IMR-90 (cell line): ENCODE measurements around the gene SLC35E2B. TPM values are rescaled to one million over a fixed set of nuclear protein-coding genes. Genes with fewer than 3 reads are reported as not detected.
"Not testable (repeated sequence)": the region's sequence is repeated elsewhere in the genome, so short reads cannot be mapped to it uniquely, and the experiment has no call there.

Experiments
- ATAC-seq: fragments of 200-7000 bp; cut with Tn5 transposase; 2 replicates; pipeline ENCODE4 v1.9.1; 2020; ENCODE audit warnings: low read depth, mild to moderate bottlenecking, moderate library complexity
- BruUV-seq: library from RNA; stranded (reverse); fragments of 400-500 nt; replicated peaks from 2 replicates; lab custom pipeline; 2021; lab: Mats Ljungman, UMichigan
- CTCF ChIA-PET: fragments of 300-600 bp; formaldehyde crosslinking; extraction: SDS; loops from one replicate; lab custom pipeline; 2021; ENCODE audit warnings: antibody characterized with exemption; lab: Yijun Ruan, JAX
- POLR2A ChIA-PET: fragments of 300-600 bp; sonication (Branson Sonifier 250); formaldehyde crosslinking; loops from one replicate; lab custom pipeline; 2022; ENCODE audit warnings: antibody characterized with exemption; ENCODE audit not compliant: unreplicated experiment; lab: Charles Lee
- DNase-seq: peaks from one replicate; pipeline ENCODE4 v3.0.0; 2013
- H2AFZ ChIP-seq: replicated peaks from 2 replicates; pipeline ENCODE3; 2013; ENCODE audit warnings: low read length, mild to moderate bottlenecking; ENCODE audit not compliant: poor library complexity
- H2AK5ac ChIP-seq: 2 replicates; pipeline ENCODE4 v1.6.1; 2013; ENCODE audit warnings: low read depth, low read length, inconsistent platforms
- H2AK9ac ChIP-seq: replicated peaks from 2 replicates; pipeline ENCODE3; 2013; ENCODE audit warnings: mild to moderate bottlenecking, low read depth, low read length, moderate library complexity; ENCODE audit not compliant: poor library complexity
- H2BK120ac ChIP-seq: 2 replicates; pipeline ENCODE4 v1.6.1; 2013; ENCODE audit warnings: low read depth, low read length, inconsistent platforms
- H2BK15ac ChIP-seq: 3 replicates; pipeline ENCODE4 v1.6.1; 2013; ENCODE audit warnings: low read depth, low read length, inconsistent platforms
- H2BK20ac ChIP-seq: 2 replicates; pipeline ENCODE4 v1.6.1; 2013; ENCODE audit warnings: low read depth, mild to moderate bottlenecking, inconsistent platforms, low read length, moderate library complexity
- H2BK5ac ChIP-seq: 2 replicates; pipeline ENCODE4 v1.6.1; 2013; ENCODE audit warnings: mild to moderate bottlenecking, low read depth, low read length, inconsistent platforms; ENCODE audit not compliant: poor library complexity, severe bottlenecking
- H3K14ac ChIP-seq: replicated peaks from 2 replicates; pipeline ENCODE4 v1.6.1; 2013; ENCODE audit warnings: low read depth, low read length, inconsistent platforms
- H3K18ac ChIP-seq: 2 replicates; pipeline ENCODE4 v1.6.1; 2013; ENCODE audit warnings: low read depth, low read length, control low read depth
- H3K23ac ChIP-seq: 2 replicates; pipeline ENCODE4 v1.6.1; 2013; ENCODE audit warnings: low read depth, low read length, inconsistent platforms
- H3K27ac ChIP-seq: 2 replicates; pipeline ENCODE4 v1.5.1; 2013; ENCODE audit warnings: mild to moderate bottlenecking, control low read depth, low read length; ENCODE audit not compliant: insufficient read depth
- H3K27me3 ChIP-seq: 2 replicates; pipeline ENCODE4 v1.6.1; 2013; ENCODE audit warnings: low read length; ENCODE audit not compliant: control insufficient read depth, insufficient read depth
- H3K36me3 ChIP-seq: 2 replicates; pipeline ENCODE4 v1.6.1; 2013; ENCODE audit warnings: low read length, mixed read lengths; ENCODE audit not compliant: control insufficient read depth, insufficient read depth
- H3K4ac ChIP-seq: 2 replicates; pipeline ENCODE4 v1.6.1; 2013; ENCODE audit warnings: low read depth, low read length, inconsistent platforms
- H3K4me1 ChIP-seq: 2 replicates; pipeline ENCODE4 v1.6.1; 2013; ENCODE audit warnings: low read length, mixed read lengths; ENCODE audit not compliant: control insufficient read depth, insufficient read depth
- H3K4me2 ChIP-seq: 2 replicates; pipeline ENCODE4 v1.6.1; 2013; ENCODE audit warnings: low read depth, mild to moderate bottlenecking, control low read depth, low read length, moderate library complexity
- H3K4me3 ChIP-seq: 2 replicates; pipeline ENCODE4 v1.5.1; 2013; ENCODE audit warnings: low read depth, mild to moderate bottlenecking, control low read depth, low read length, moderate library complexity; ENCODE audit not compliant: insufficient read depth
- H3K56ac ChIP-seq: 2 replicates; pipeline ENCODE4 v1.6.1; 2013; ENCODE audit warnings: low read length, inconsistent platforms; ENCODE audit not compliant: insufficient read depth; ENCODE audit errors: extremely low read depth
- H3K79me1 ChIP-seq, 2 experiments: 2 replicates each; pipeline ENCODE4 v1.6.1; 2013; ENCODE audit warnings: low read length in 2 of 2, inconsistent platforms in 1 of 2, low read depth in 1 of 2
- H3K9ac ChIP-seq: 2 replicates; pipeline ENCODE4 v1.6.1; 2013; ENCODE audit warnings: low read depth, low read length, control low read depth
- H3K9me1 ChIP-seq: 2 replicates; pipeline ENCODE4 v1.6.1; 2013; ENCODE audit warnings: low read length, inconsistent platforms; ENCODE audit not compliant: insufficient read depth
- H3K9me3 ChIP-seq: 2 replicates; pipeline ENCODE4 v1.6.1; 2013; ENCODE audit warnings: low read length; ENCODE audit not compliant: control insufficient read depth, insufficient read depth
- H4K20me1 ChIP-seq: 2 replicates; pipeline ENCODE4 v1.6.1; 2013; ENCODE audit warnings: low read length, inconsistent platforms; ENCODE audit not compliant: insufficient read depth
- H4K5ac ChIP-seq: 2 replicates; pipeline ENCODE4 v1.6.1; 2013; ENCODE audit warnings: mild to moderate bottlenecking, low read depth, low read length, control low read depth
- H4K8ac ChIP-seq, 2 experiments: 2 replicates each; pipeline ENCODE4 v1.6.1; 2013; ENCODE audit warnings: low read depth in 2 of 2, low read length in 2 of 2, control low read depth in 1 of 2, inconsistent platforms in 1 of 2
- H4K91ac ChIP-seq: 2 replicates; pipeline ENCODE4 v1.6.1; 2013; ENCODE audit warnings: low read depth, low read length, inconsistent platforms; ENCODE audit not compliant: insufficient read depth
- MXI1 ChIP-seq: IDR thresholded peaks from 2 replicates; pipeline ENCODE4 v1.6.1; 2012; ENCODE audit warnings: low read depth, mild to moderate bottlenecking, low read length, moderate library complexity, borderline replicate concordance
- WGBS, 2 experiments: methylation state at CpG; one replicate each; pipeline versions ENCODE4 v1.1.5 to v1.1.7; 2013; ENCODE audit warnings: missing lambda C conversion rate in 2 of 2; ENCODE audit not compliant: insufficient read length in 1 of 2; ENCODE audit errors: extremely low coverage in 2 of 2; 5-methylcytosine and 5-hydroxymethylcytosine counted together
- dilution Hi-C: fragments of 300-500 bp; cut with HindIII; formaldehyde crosslinking; loops from one replicate; pipeline ENCODE4 v1.14.3; 2018; ENCODE audit warnings: low sequenced_read_pairs; ENCODE audit not compliant: unreplicated experiment
- in situ Hi-C: fragments of 300-500 bp; cut with MboI; formaldehyde crosslinking; loops from 3 replicates; pipeline ENCODE4 v1.14.3; 2019; ENCODE audit warnings: low sequenced_read_pairs, inconsistent platforms, mixed read lengths
- intact Hi-C: fragments of 100-400 bp; cut with micrococcal nuclease; formaldehyde crosslinking; loops from 2 replicates; pipeline ENCODE4 v1.10.0; 2022
- polyA plus RNA-seq, 3 experiments: library from polyadenylated mRNA; depleted of rRNA; stranded (reverse); fragments of >200 nt; gene quantifications; 2 replicates each; pipeline ENCODE4 v1.2.3, GENCODE V29; 2012; ENCODE audit warnings: low replicate concordance in 1 of 3
- total RNA-seq: library from RNA; depleted of rRNA; stranded (reverse); fragments of >200 nt; gene quantifications from 2 replicates; pipeline ENCODE4 v1.2.3, GENCODE V29; 2012

Gene SLC35E2B
- total and polyA plus RNA-seq, 2 of the 4 experiments (the other 2 are of a cell fraction) = 14.9 to 30.2 TPM

- TF ChIP-seq MXI1 = no peak
Observed at GRCh38 chr1:1677718-1678580, 14.6 kb downstream of the SLC35E2B start (continued).

- in situ Hi-C loops, H3K27me3 ChIP-seq, H2AFZ ChIP-seq, H3K4ac ChIP-seq, H4K8ac ChIP-seq, H2BK15ac ChIP-seq, H2BK20ac ChIP-seq, DNase-seq, H2BK5ac ChIP-seq, H3K9me1 ChIP-seq, H3K4me1 ChIP-seq, H3K4me3 ChIP-seq, H3K23ac ChIP-seq, intact Hi-C loops, dilution Hi-C loops, H3K18ac ChIP-seq, BruUV-seq, H2AK5ac ChIP-seq, POLR2A ChIA-PET, H4K91ac ChIP-seq, H3K4me2 ChIP-seq, H3K9me3 ChIP-seq, H3K14ac ChIP-seq, H2AK9ac ChIP-seq, H3K9ac ChIP-seq, H3K56ac ChIP-seq, CTCF ChIA-PET, ATAC-seq, H3K27ac ChIP-seq, H2BK120ac ChIP-seq, H4K5ac ChIP-seq: not testable (repeated sequence)
- Histone ChIP-seq H3K36me3 (peaks cover 28% of the 10 kb centered on the region), H3K79me1 (peaks cover 11 to 36% of the 10 kb centered on the region in 2 experiments), H4K20me1 (peaks cover 14% of the 10 kb centered on the region)
- no CpG with 5 or more reads among the region's 21 CpGs for WGBS, 2 experiments
Observed at GRCh38 chr1:1676087-1676486, 16.5 kb downstream of the SLC35E2B start.

- H3K27ac ChIP-seq, H4K91ac ChIP-seq, H3K9ac ChIP-seq, DNase-seq, H3K27me3 ChIP-seq, H2BK15ac ChIP-seq, POLR2A ChIA-PET, H3K4me1 ChIP-seq, H3K56ac ChIP-seq, H3K4me2 ChIP-seq, intact Hi-C loops, H3K4me3 ChIP-seq, H4K5ac ChIP-seq, H2AFZ ChIP-seq, H2BK120ac ChIP-seq, H2BK20ac ChIP-seq, H2BK5ac ChIP-seq, H4K8ac ChIP-seq, ATAC-seq, H3K9me3 ChIP-seq, dilution Hi-C loops, in situ Hi-C loops, H3K18ac ChIP-seq, H3K23ac ChIP-seq, H3K4ac ChIP-seq, H3K9me1 ChIP-seq, H3K14ac ChIP-seq, BruUV-seq, H2AK5ac ChIP-seq, H2AK9ac ChIP-seq: not testable (repeated sequence)
- Histone ChIP-seq H3K36me3 (peaks cover 34% of the 10 kb centered on the region), H3K79me1 (peaks cover 9 to 28% of the 10 kb centered on the region in 2 experiments), H4K20me1 (peaks cover 14% of the 10 kb centered on the region)
- no CpG with 5 or more reads among the region's 18 CpGs for WGBS, 2 experiments
- CTCF ChIA-PET = interaction anchor here (0.6 kb wide), 1 partner anchor 23 kb away, joined by 3 read pairs; no protein-coding TSS in a partner anchor
Observed at GRCh38 chr1:1675218-1675617, 17.4 kb downstream of the SLC35E2B start.
